NK-92 treated with Interleukin-12 subunit alpha and Interleukin-12 subunit beta, amount 100 ng/mL, for 24 hours (cell line): ENCODE data around the gene SIX2.

Source experiments
- DNase-seq: peaks from one replicate; lab custom pipeline; 2025; lab: John Stamatoyannopoulos, UW

Gene SIX2

GRCh38 chr2:44965684-44966083 is 43.6 kb downstream of the SIX2 start:
- DNase-seq: no peak

DNA sequence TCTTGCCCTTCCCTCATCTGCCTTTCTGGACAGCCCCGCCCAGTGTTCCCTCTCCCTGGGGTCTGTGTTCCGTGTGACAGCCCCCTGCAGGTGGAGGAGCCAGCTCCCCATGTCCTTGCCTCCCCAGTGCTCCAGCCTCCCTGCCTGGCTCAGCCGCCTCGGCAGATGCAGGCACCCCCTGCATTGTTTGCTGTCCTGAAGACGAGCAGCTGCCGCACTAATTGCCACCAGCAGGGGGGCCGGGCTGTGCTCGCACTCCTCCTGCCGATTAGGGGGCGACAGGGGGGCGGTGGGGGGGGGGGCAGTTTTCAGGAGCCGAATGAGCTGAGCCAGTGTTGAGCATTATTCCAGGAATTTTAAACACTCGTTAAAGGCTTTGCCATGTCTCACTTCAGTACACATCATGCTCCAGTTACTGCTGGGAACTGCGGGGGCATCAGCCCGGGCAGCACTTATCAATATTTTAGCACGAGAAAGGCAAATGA is 44.5 kb downstream of the SIX2 start:
- DNase-seq: no peak

DNA sequence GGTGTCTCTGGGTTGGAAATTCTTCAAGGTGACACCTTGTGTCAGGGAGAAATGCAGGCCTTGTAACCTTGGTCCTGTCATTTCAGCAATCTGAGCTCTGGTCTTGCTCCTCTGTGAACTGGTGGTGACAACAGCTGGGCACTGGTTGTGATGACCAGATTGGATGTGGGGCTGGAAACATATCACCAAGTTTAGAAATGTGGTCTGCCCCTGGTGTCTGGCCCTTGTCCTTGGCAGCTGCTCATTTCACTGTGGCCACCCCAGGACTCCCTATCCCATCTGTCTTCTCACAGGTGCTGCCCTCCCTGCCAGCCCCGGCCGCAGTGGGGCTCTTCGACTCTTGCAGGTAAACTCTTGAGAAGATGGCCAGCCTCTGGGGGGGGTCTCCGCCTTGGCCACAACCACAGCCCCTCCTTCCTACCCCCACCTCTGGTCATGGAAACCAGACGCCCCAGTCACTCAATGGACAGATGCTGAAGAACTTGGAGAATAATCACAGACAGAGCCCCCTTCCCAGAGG is 47.0 kb downstream of the SIX2 start:
- DNase-seq: no peak

DNA sequence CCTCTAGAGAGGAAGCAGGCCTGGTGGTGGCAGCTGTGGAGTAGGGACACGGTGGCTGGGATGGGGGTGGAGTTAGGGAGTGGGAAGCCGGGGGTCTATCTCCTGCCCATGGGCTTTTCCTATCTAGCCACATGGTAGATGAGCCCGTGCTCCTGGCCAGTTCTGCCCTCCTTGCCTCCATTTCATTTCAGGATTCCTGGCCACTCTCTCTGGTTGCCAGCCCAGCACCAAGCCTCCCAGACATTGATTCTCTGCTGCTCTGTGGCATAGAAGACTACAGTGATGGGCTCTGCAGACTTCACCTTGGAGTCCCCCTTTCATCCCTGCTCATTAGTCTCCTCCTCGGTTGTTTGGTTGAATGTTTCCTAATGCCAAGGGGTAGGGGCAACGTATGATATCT is 48.4 kb downstream of the SIX2 start:
- no peak for DNase-seq

- no peak for DNase-seq
Measured at GRCh38 chr2:44959855-44960254, 49.4 kb downstream of the SIX2 start.

DNA sequence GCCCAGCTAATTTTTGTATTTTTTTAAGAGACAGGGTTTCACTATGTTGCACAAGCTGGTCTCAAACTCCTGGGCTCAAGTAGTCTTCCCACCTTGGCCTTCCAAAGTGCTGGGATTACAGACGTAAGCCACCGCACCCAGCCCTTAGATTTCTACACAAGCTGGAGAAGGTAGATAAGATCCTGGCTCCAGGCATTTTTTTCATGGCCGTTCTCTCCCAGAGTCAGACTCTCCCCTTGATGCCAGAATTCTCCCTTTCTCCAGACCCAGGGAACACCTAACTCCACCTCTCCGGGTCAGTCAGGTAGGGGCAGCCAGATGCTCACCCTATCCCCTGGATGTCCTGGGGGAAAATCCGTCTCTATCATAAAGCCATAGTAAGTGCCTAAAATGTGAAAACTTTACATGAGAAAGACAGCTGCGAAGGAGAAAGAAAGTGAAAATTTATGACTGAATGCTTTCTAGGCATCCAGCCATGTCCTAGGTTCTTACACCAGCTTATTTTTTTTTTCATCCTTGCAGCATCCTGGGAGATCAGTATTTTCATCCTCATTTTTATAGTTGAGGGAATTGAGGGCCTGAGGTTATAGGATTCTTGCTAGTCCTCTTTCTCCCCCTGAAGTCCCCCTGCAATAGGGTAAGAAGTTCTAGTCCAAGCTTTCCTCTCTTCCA is 51.5 kb downstream of the SIX2 start:
- DNase-seq: no peak

- no peak for DNase-seq
Measured at GRCh38 chr2:44956843-44957242, 52.4 kb downstream of the SIX2 start.

GRCh38 chr2:44955593-44956392 is 53.5 kb downstream of the SIX2 start:
- DNase-seq: peak; percentile 20
